WTC11 (cell line): ENCODE data around the gene PANK4. TPM values are rescaled to one million over a fixed set of nuclear protein-coding genes. Genes with fewer than 3 reads are reported as not detected.

Source experiments
- ATAC-seq: fragments of 200-7000 bp; cut with Tn5 transposase; 2 replicates; pipeline ENCODE4 v1.10.0; 2021; ENCODE audit warnings: mild to moderate bottlenecking, moderate library complexity
- CTCF ChIA-PET: fragments of 300-600 bp; sonication (Branson Sonifier 250); formaldehyde crosslinking; loops from one replicate; lab custom pipeline; 2021; ENCODE audit warnings: antibody characterized with exemption; lab: Charles Lee
- POLR2A ChIA-PET: fragments of 350-600 bp; sonication (Branson Sonifier 250); formaldehyde crosslinking; loops from one replicate; lab custom pipeline; 2021; ENCODE audit warnings: antibody characterized with exemption; lab: Charles Lee
- DNase-seq: peaks from one replicate; pipeline ENCODE4 v3.0.0; 2021; ENCODE audit warnings: low spot score
- H3K27ac Mint-ChIP-seq: 2 replicates; pipeline ENCODE4 v1.8.0; 2021; ENCODE audit warnings: mixed read lengths
- H3K27me3 Mint-ChIP-seq: 2 replicates; pipeline ENCODE4 v1.8.0; 2021; ENCODE audit warnings: low read depth, mild to moderate bottlenecking, moderate library complexity, mixed read lengths
- H3K36me3 Mint-ChIP-seq: 2 replicates; pipeline ENCODE4 v1.8.0; 2021; ENCODE audit warnings: mixed read lengths
- H3K4me1 Mint-ChIP-seq: 2 replicates; pipeline ENCODE4 v1.8.0; 2022; ENCODE audit warnings: mixed read lengths
- H3K4me3 Mint-ChIP-seq: 2 replicates; pipeline ENCODE4 v1.8.0; 2021; ENCODE audit warnings: mild to moderate bottlenecking, moderate library complexity, mixed read lengths
- H3K9me3 Mint-ChIP-seq: 2 replicates; pipeline ENCODE4 v1.8.0; 2021; ENCODE audit warnings: mixed read lengths
- AFF4 ChIP-seq: sonication (generic); formaldehyde crosslinking; IDR thresholded peaks from 2 replicates; pipeline ENCODE4 v1.8.1; 2023; ENCODE audit warnings: mild to moderate bottlenecking, missing genetic modification reagents, borderline replicate concordance
- AR ChIP-seq: fragments of 250-450 bp; sonication (Bioruptor Pico); IDR thresholded peaks from 2 replicates; pipeline ENCODE4 v1.9.0; 2021; ENCODE audit warnings: mild to moderate bottlenecking
- CREM ChIP-seq: sonication (generic); formaldehyde crosslinking; IDR thresholded peaks from 2 replicates; pipeline ENCODE4 v1.8.1; 2022; ENCODE audit warnings: mild to moderate bottlenecking, missing genetic modification reagents, moderate library complexity
- ETV6 ChIP-seq: sonication (generic); formaldehyde crosslinking; IDR thresholded peaks from 2 replicates; pipeline ENCODE4 v1.8.1; 2022; ENCODE audit warnings: mild to moderate bottlenecking, missing genetic modification reagents
- FOXP4 ChIP-seq: sonication (generic); formaldehyde crosslinking; IDR thresholded peaks from 2 replicates; pipeline ENCODE4 v1.8.0; 2022; ENCODE audit warnings: mild to moderate bottlenecking, missing genetic modification reagents
- IRF2 ChIP-seq: sonication (generic); formaldehyde crosslinking; IDR thresholded peaks from 2 replicates; pipeline ENCODE4 v1.8.0; 2022; ENCODE audit warnings: low read depth, missing genetic modification reagents, borderline replicate concordance
- JAZF1 ChIP-seq: fragments of 250-450 bp; sonication (Bioruptor Pico); IDR thresholded peaks from 2 replicates; pipeline ENCODE4 v1.9.0; 2021; ENCODE audit warnings: moderate library complexity, mild to moderate bottlenecking, inconsistent platforms
- NFE2L1 ChIP-seq: sonication (generic); formaldehyde crosslinking; IDR thresholded peaks from 2 replicates; pipeline ENCODE4 v1.8.1; 2023; ENCODE audit warnings: missing genetic modification reagents
- NFYB ChIP-seq: sonication (generic); formaldehyde crosslinking; conservative IDR thresholded peaks from 2 replicates; pipeline ENCODE4 v1.8.0; 2022; ENCODE audit warnings: low read depth, missing genetic modification reagents
- OVOL2 ChIP-seq: fragments of 250-450 bp; sonication (Bioruptor Pico); IDR thresholded peaks from 2 replicates; pipeline ENCODE4 v1.9.0; 2021; ENCODE audit warnings: mild to moderate bottlenecking, borderline replicate concordance
- TEAD1 ChIP-seq: sonication (generic); formaldehyde crosslinking; IDR thresholded peaks from 2 replicates; pipeline ENCODE4 v1.8.0; 2022; ENCODE audit warnings: mild to moderate bottlenecking, missing genetic modification reagents
- USF2 ChIP-seq: sonication (generic); formaldehyde crosslinking; IDR thresholded peaks from 2 replicates; pipeline ENCODE4 v1.8.1; 2023; ENCODE audit warnings: mild to moderate bottlenecking, missing genetic modification reagents, moderate library complexity
- ZBTB21 ChIP-seq: sonication (generic); formaldehyde crosslinking; IDR thresholded peaks from 2 replicates; pipeline ENCODE4 v1.8.1; 2023; ENCODE audit warnings: mild to moderate bottlenecking, missing genetic modification reagents, borderline replicate concordance
- ZBTB43 ChIP-seq: sonication (generic); formaldehyde crosslinking; IDR thresholded peaks from 2 replicates; pipeline ENCODE4 v1.8.1; 2023; ENCODE audit warnings: mild to moderate bottlenecking, missing genetic modification reagents
- ZMAT4 ChIP-seq: fragments of 250-450 bp; sonication (Bioruptor Pico); IDR thresholded peaks from 2 replicates; pipeline ENCODE4 v1.9.0; 2021; ENCODE audit warnings: mild to moderate bottlenecking
- ZNF219 ChIP-seq: sonication (generic); formaldehyde crosslinking; IDR thresholded peaks from 2 replicates; pipeline ENCODE4 v1.8.0; 2023; ENCODE audit warnings: missing genetic modification reagents, mild to moderate bottlenecking, borderline replicate concordance
- ZNF317 ChIP-seq: sonication (generic); formaldehyde crosslinking; IDR thresholded peaks from 2 replicates; pipeline ENCODE4 v1.8.1; 2023; ENCODE audit warnings: low read depth, mild to moderate bottlenecking, moderate library complexity, missing genetic modification reagents, borderline replicate concordance
- ZNF416 ChIP-seq: fragments of 250-450 bp; sonication (Bioruptor Pico); IDR thresholded peaks from 2 replicates; pipeline ENCODE4 v1.9.0; 2021; ENCODE audit warnings: mild to moderate bottlenecking, inconsistent platforms
- total RNA-seq: library from RNA; stranded (reverse); gene quantifications from 3 replicates; pipeline ENCODE4 v1.2.3, GENCODE V29; 2021

Gene PANK4
- total RNA-seq, 1 experiment from 2014 or later = 52.5 TPM

GRCh38 chr1:2566101-2567045 lies 40.0 kb upstream of the PANK4 start:
- Mint-ChIP-seq H3K4me3 (no peak overlapping the region), H3K27me3 (no peaks in the 10 kb centered on the region), H3K36me3 (no peaks in the 10 kb centered on the region), H3K27ac (no peak overlapping the region), H3K9me3 (no peaks in the 10 kb centered on the region), H3K4me1 (0 out of 2 replicates have a peak, but pooled peaks cover 3% of the 10 kb centered on the region)
- DNase-seq = no peak
- POLR2A ChIA-PET = no interaction called here
- no peak for TF ChIP-seq AR (CRISPR knock-in tag)
- no peak for TF ChIP-seq ZNF416 (CRISPR knock-in tag)
- no peak for TF ChIP-seq NFE2L1
- TF ChIP-seq ZMAT4 (CRISPR knock-in tag) = no peak
- TF ChIP-seq AFF4 (CRISPR knock-in tag) = no peak
- TF ChIP-seq OVOL2 (CRISPR knock-in tag) = no peak
- CTCF ChIA-PET = no interaction called here
- no peak for ATAC-seq

GRCh38 chr1:2564815-2565374 lies 38.5 kb upstream of the PANK4 start:
- no peak for ATAC-seq
- Mint-ChIP-seq H3K9me3 (no peaks in the 10 kb centered on the region), H3K27me3 (no peaks in the 10 kb centered on the region), H3K4me1 (0 out of 2 replicates have a peak, but pooled peaks cover 3% of the 10 kb centered on the region), H3K36me3 (no peaks in the 10 kb centered on the region), H3K4me3 (no peak overlapping the region), H3K27ac (no peak overlapping the region)
- POLR2A ChIA-PET = no interaction called here
- CTCF ChIA-PET = interaction anchor here (1.1 kb wide), 1 partner anchor 41 kb away, joined by 3 read pairs; no protein-coding TSS in a partner anchor
- DNase-seq = no peak
- TF ChIP-seq NFYB (no peak), USF2 (CRISPR knock-in tag) (no peak), IRF2 (CRISPR knock-in tag) (no peak), TEAD1 (no peak), ZNF219 (CRISPR knock-in tag) (no peak), FOXP4 (CRISPR knock-in tag) (no peak), CREM (CRISPR knock-in tag) (no peak), JAZF1 (CRISPR knock-in tag) (no peak), ZBTB43 (CRISPR knock-in tag) (no peak), ETV6 (CRISPR knock-in tag) (no peak), ZMAT4 (CRISPR knock-in tag) (no peak), OVOL2 (CRISPR knock-in tag) (no peak), ZBTB21 (CRISPR knock-in tag) (no peak), ZNF317 (no peak)
